Mesendoderm (in vitro differentiated cells): ENCODE data around the gene SLC24A4.

ENCODE experiments used
- DNase-seq: peaks from one replicate; pipeline ENCODE4 v3.0.0; 2013
- H2AK5ac ChIP-seq: 2 replicates; pipeline ENCODE4 v1.6.1; 2013; ENCODE audit warnings: low read length, inconsistent platforms
- H2BK120ac ChIP-seq: 2 replicates; pipeline ENCODE4 v1.6.1; 2013; ENCODE audit warnings: low read depth, mild to moderate bottlenecking, low read length, moderate library complexity, mixed read lengths
- H2BK15ac ChIP-seq: replicated peaks from 2 replicates; pipeline ENCODE4 v1.6.1; 2013; ENCODE audit warnings: low read depth, mild to moderate bottlenecking, moderate library complexity
- H2BK5ac ChIP-seq: 2 replicates; pipeline ENCODE4 v1.6.1; 2013; ENCODE audit warnings: low read length, inconsistent platforms
- H3K18ac ChIP-seq: 2 replicates; pipeline ENCODE4 v1.6.1; 2013; ENCODE audit warnings: mild to moderate bottlenecking, low read length, mixed read lengths
- H3K23ac ChIP-seq: one replicate; pipeline ENCODE4 v1.6.1; 2013; ENCODE audit warnings: low read length
- H3K27ac ChIP-seq: 2 replicates; pipeline ENCODE4 v1.5.1; 2013; ENCODE audit warnings: low read depth, mild to moderate bottlenecking, inconsistent platforms, low read length, moderate library complexity
- H3K27me3 ChIP-seq: 2 replicates; pipeline ENCODE4 v1.6.1; 2013; ENCODE audit warnings: low read length, control low read depth, mild to moderate bottlenecking, inconsistent platforms; ENCODE audit not compliant: insufficient read depth, poor library complexity
- H3K36me3 ChIP-seq: 2 replicates; pipeline ENCODE4 v1.6.1; 2013; ENCODE audit warnings: low read length, inconsistent platforms; ENCODE audit not compliant: control insufficient read depth, insufficient read depth
- H3K4ac ChIP-seq: one replicate; pipeline ENCODE4 v1.6.1; 2013; ENCODE audit warnings: low read depth, mild to moderate bottlenecking, low read length, moderate library complexity
- H3K4me1 ChIP-seq: 2 replicates; pipeline ENCODE4 v1.6.1; 2013; ENCODE audit warnings: low read depth, low read length, inconsistent platforms; ENCODE audit not compliant: control insufficient read depth
- H3K4me2 ChIP-seq: 2 replicates; pipeline ENCODE4 v1.6.1; 2013; ENCODE audit warnings: low read length
- H3K4me3 ChIP-seq: 2 replicates; pipeline ENCODE4 v1.5.1; 2013; ENCODE audit warnings: mild to moderate bottlenecking, low read length
- H3K56ac ChIP-seq: one replicate; pipeline ENCODE4 v1.6.1; 2013; ENCODE audit warnings: low read length
- H3K79me1 ChIP-seq: 2 replicates; pipeline ENCODE4 v1.6.1; 2013; ENCODE audit warnings: low read length, inconsistent platforms
- H3K79me2 ChIP-seq: 2 replicates; pipeline ENCODE4 v1.6.1; 2013; ENCODE audit warnings: mild to moderate bottlenecking, low read length; ENCODE audit not compliant: control insufficient read depth, insufficient read depth
- H3K9ac ChIP-seq: 2 replicates; pipeline ENCODE4 v1.6.1; 2013; ENCODE audit warnings: low read length, inconsistent platforms
- H4K5ac ChIP-seq: one replicate; pipeline ENCODE4 v1.6.1; 2013; ENCODE audit warnings: low read length
- H4K8ac ChIP-seq: one replicate; pipeline ENCODE4 v1.6.1; 2013; ENCODE audit warnings: low read depth, mild to moderate bottlenecking, control low read depth, low read length, moderate library complexity
- WGBS: extraction: QIAGEN DNeasy Blood & Tissue Kit; methylation state at CpG from one replicate; pipeline ENCODE4 v1.1.7; 2013; ENCODE audit warnings: low lambda C conversion rate, missing lambda C conversion rate; ENCODE audit not compliant: insufficient coverage; ENCODE audit errors: extremely low coverage; 5-methylcytosine and 5-hydroxymethylcytosine counted together

Gene SLC24A4

DNA sequence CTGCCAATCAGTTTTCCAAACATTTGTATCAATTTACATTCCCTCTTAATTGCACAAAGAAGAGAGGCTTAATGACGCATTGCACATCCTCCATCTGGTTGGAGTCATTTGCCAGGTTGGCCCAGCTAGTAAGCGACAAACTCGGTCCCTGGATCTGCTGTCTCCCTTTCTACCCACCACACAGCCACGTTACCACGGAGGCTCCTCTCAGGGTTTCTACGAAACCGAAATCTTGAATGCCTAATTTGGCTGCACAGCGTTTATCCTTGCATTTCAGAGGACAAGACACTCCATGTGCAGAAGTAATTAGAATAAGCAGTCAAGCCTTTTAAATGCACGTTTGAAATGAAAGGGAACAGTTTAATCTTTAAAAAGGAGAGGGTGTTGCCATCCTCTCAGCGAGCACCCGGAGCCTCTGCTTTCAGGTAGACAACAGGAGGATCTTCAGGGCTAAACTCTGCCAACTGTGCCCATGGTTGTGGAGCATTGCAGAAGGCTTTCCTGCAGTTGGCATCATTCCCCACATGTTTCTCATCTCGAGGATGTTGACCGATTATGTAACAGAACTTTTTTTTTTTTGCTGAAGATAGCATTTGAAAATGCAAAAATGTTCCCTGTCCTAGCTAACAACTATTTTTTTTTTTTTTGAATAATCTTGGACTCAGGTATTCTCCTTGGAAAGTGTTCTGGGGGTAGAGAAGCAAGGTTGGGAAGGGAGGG is 37.8 kb downstream of the SLC24A4 start:
- Histone ChIP-seq H2AK5ac (no peak overlapping the region), H3K79me1 (no peaks in the 10 kb centered on the region), H2BK5ac (no peak overlapping the region), H3K4ac (no peak overlapping the region), H4K8ac (no peak overlapping the region), H3K36me3 (no peaks in the 10 kb centered on the region), H3K23ac (no peak overlapping the region), H4K5ac (no peak overlapping the region), H3K79me2 (no peaks in the 10 kb centered on the region), H3K4me1 (no peaks in the 10 kb centered on the region), H3K4me2 (no peak overlapping the region), H3K18ac (no peak overlapping the region), H3K27ac (no peak overlapping the region), H3K56ac (no peak overlapping the region), H2BK15ac (no peak overlapping the region), H3K27me3 (no peaks in the 10 kb centered on the region), H3K9ac (no peak overlapping the region), H3K4me3 (no peak overlapping the region), H2BK120ac (no peak overlapping the region)
- no CpG with 5 or more reads among the region's 13 CpGs for WGBS
- DNase-seq, result no peak

- DNase-seq, result no peak
- Histone ChIP-seq H2BK5ac (no peak overlapping the region), H3K23ac (no peak overlapping the region), H4K5ac (no peak overlapping the region), H3K4ac (no peak overlapping the region), H2BK120ac (no peak overlapping the region), H3K18ac (no peak overlapping the region), H3K79me1 (no peaks in the 10 kb centered on the region), H2AK5ac (no peak overlapping the region), H3K4me1 (no peaks in the 10 kb centered on the region), H3K36me3 (no peaks in the 10 kb centered on the region), H3K56ac (no peak overlapping the region), H3K79me2 (no peaks in the 10 kb centered on the region), H3K4me2 (no peak overlapping the region), H2BK15ac (no peak overlapping the region), H3K4me3 (no peak overlapping the region), H3K27me3 (no peaks in the 10 kb centered on the region), H4K8ac (no peak overlapping the region), H3K9ac (no peak overlapping the region), H3K27ac (no peak overlapping the region)
- WGBS, result no CpG with 5 or more reads among the region's 14 CpGs
Observed at GRCh38 chr14:92362781-92363235, 39.8 kb downstream of the SLC24A4 start.

DNA sequence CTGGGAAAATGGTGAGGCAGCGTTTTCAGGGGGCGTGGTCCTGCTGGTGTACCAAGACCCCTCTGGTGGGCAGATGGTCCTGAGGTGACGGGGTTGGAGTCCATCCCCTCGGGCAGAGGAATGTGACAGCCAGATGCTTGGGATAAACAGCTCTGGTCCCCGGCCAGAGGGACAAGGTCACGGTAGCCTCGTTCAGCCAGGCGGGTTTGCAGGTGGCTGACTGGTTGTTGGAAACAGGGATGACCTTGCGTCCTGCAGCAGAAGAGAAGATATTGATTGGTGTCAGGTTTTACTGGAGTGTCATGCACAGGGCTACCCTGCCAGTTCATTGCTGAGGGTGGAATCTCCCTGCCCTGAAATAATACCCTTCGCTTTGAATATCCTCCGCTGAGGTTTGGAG is 43.3 kb downstream of the SLC24A4 start:
- Histone ChIP-seq H3K27ac (no peak overlapping the region), H2AK5ac (no peak overlapping the region), H2BK5ac (no peak overlapping the region), H2BK120ac (no peak overlapping the region), H2BK15ac (no peak overlapping the region), H3K56ac (no peak overlapping the region), H3K9ac (no peak overlapping the region), H3K4me1 (no peaks in the 10 kb centered on the region), H3K4ac (no peak overlapping the region), H3K79me2 (no peaks in the 10 kb centered on the region), H3K27me3 (no peaks in the 10 kb centered on the region), H3K36me3 (no peaks in the 10 kb centered on the region), H3K23ac (no peak overlapping the region), H3K79me1 (no peaks in the 10 kb centered on the region), H3K18ac (no peak overlapping the region), H3K4me3 (no peak overlapping the region), H4K5ac (no peak overlapping the region), H4K8ac (no peak overlapping the region), H3K4me2 (no peak overlapping the region)
- no peak for DNase-seq
- no CpG with 5 or more reads among the region's 11 CpGs for WGBS

DNA sequence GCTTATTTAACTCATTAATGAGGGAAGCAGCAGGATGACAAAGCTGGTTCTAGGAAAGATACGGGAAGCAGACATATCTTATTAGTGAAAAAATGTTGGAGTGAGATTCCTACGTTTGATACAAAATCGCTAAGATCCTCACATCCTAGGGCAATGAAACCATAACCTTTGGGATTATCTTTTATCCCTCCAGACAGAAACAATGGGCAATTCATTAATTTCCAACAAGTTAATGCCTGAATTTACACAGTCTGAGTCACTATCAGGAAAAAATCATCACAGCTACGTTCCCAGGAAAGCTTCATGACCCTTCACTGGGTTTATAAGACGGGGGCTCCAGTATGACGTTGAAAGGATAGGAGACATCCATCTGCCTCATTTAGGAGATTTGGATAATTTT is 45.0 kb downstream of the SLC24A4 start:
- no peak overlapping the region for H3K9ac ChIP-seq
- H3K4me3 ChIP-seq, result no peak overlapping the region
- no peaks in the 10 kb centered on the region for H3K4me1 ChIP-seq
- H3K56ac ChIP-seq, result no peak overlapping the region
- no peak overlapping the region for H4K5ac ChIP-seq
- H3K18ac ChIP-seq, result no peak overlapping the region
- no peaks in the 10 kb centered on the region for H3K79me2 ChIP-seq
- H3K79me1 ChIP-seq, result no peaks in the 10 kb centered on the region
- no peak overlapping the region for H3K4ac ChIP-seq
- H3K27ac ChIP-seq, result no peak overlapping the region
- no peak overlapping the region for H2BK5ac ChIP-seq
- no peak overlapping the region for H3K4me2 ChIP-seq
- WGBS, result no CpG with 5 or more reads among the region's 6 CpGs
- H3K23ac ChIP-seq, result no peak overlapping the region
- no peak overlapping the region for H2BK120ac ChIP-seq
- no peak overlapping the region for H2BK15ac ChIP-seq
- H3K27me3 ChIP-seq, result no peaks in the 10 kb centered on the region
- H2AK5ac ChIP-seq, result no peak overlapping the region
- no peak for DNase-seq
- H4K8ac ChIP-seq, result no peak overlapping the region
- H3K36me3 ChIP-seq, result no peaks in the 10 kb centered on the region

- Histone ChIP-seq H3K27me3 (no peaks in the 10 kb centered on the region), H3K4me2 (no peak overlapping the region), H2BK15ac (no peak overlapping the region), H3K9ac (no peak overlapping the region), H2AK5ac (no peak overlapping the region), H3K79me1 (no peaks in the 10 kb centered on the region), H2BK120ac (no peak overlapping the region), H3K4ac (no peak overlapping the region), H3K27ac (no peak overlapping the region), H3K79me2 (no peaks in the 10 kb centered on the region), H3K4me3 (no peak overlapping the region), H4K8ac (no peak overlapping the region), H3K18ac (no peak overlapping the region), H3K4me1 (no peaks in the 10 kb centered on the region), H4K5ac (no peak overlapping the region), H2BK5ac (no peak overlapping the region), H3K36me3 (no peaks in the 10 kb centered on the region), H3K56ac (no peak overlapping the region), H3K23ac (no peak overlapping the region)
- no peak for DNase-seq
- WGBS, result no CpG with 5 or more reads among the region's 3 CpGs
Observed at GRCh38 chr14:92369097-92369496, 46.1 kb downstream of the SLC24A4 start.

- no peak overlapping the region for H3K4ac ChIP-seq
- H3K27me3 ChIP-seq, result no peaks in the 10 kb centered on the region
- no peak overlapping the region for H3K9ac ChIP-seq
- no peak overlapping the region for H3K4me3 ChIP-seq
- H3K4me2 ChIP-seq, result no peak overlapping the region
- no peak overlapping the region for H2BK120ac ChIP-seq
- H3K4me1 ChIP-seq, result no peaks in the 10 kb centered on the region
- no peaks in the 10 kb centered on the region for H3K79me2 ChIP-seq
- no peak overlapping the region for H2AK5ac ChIP-seq
- no peak overlapping the region for H3K18ac ChIP-seq
- no peak overlapping the region for H3K23ac ChIP-seq
- no peaks in the 10 kb centered on the region for H3K36me3 ChIP-seq
- H2BK5ac ChIP-seq, result no peak overlapping the region
- WGBS, result no CpG with 5 or more reads among the region's 2 CpGs
- no peak overlapping the region for H2BK15ac ChIP-seq
- H3K79me1 ChIP-seq, result no peaks in the 10 kb centered on the region
- H4K5ac ChIP-seq, result no peak overlapping the region
- H4K8ac ChIP-seq, result no peak overlapping the region
- H3K56ac ChIP-seq, result no peak overlapping the region
- H3K27ac ChIP-seq, result no peak overlapping the region
- DNase-seq, result no peak
Observed at GRCh38 chr14:92372230-92372629, 49.3 kb downstream of the SLC24A4 start.
